A549 (cell line): Measurements from ENCODE around the gene ZNF737. TPM values are rescaled to one million over a fixed set of nuclear protein-coding genes. Genes with fewer than 3 reads are reported as not detected.

Experiments used
- ATAC-seq, 2 experiments: fragments of 200-7000 bp in 1 of 2; fragments of >200 bp in 1 of 2; cut with Nextera tagmentation in 1 of 2; cut with Tn5 transposase in 1 of 2; 3 replicates each; pipeline versions ENCODE4 v1.8.0 to v1.9.1; 2018 to 2020; ENCODE audit warnings: mild to moderate bottlenecking in 1 of 2, moderate library complexity in 1 of 2
- CTCF ChIA-PET: fragments of 300-600 bp; sonication (Branson Sonifier 250); formaldehyde crosslinking; extraction: SDS; loops from one replicate; lab custom pipeline; 2021; ENCODE audit warnings: antibody characterized with exemption, inconsistent platforms; lab: Yijun Ruan, JAX
- POLR2A ChIA-PET: fragments of 350-600 bp; formaldehyde crosslinking; extraction: SDS; loops from one replicate; lab custom pipeline; 2021; ENCODE audit warnings: antibody characterized with exemption, inconsistent platforms; lab: Yijun Ruan, JAX
- DNase-seq, 2 experiments: peaks; one replicate each; pipeline versions ENCODE4 v3.0.0 to v3.0.0-alpha.2; 2011 to 2016; ENCODE audit warnings: low read depth in 1 of 2, low spot score in 1 of 2
- FAIRE-seq: peaks from 2 replicates; lab custom pipeline; 2011; peaks lifted over from hg19 to GRCh38; lab: Jason Lieb, UNC
- H3K27ac ChIP-seq, 2 experiments: fragments of >200 bp; sonication (Bioruptor Twin); formaldehyde crosslinking; 3 replicates each; pipeline ENCODE4 v1.5.1; 2016 to 2017
- H3K4me1 ChIP-seq: fragments of >200 bp; sonication (Bioruptor Twin); formaldehyde crosslinking; 3 replicates; pipeline ENCODE4 v1.6.1; 2016
- H3K4me2 ChIP-seq: fragments of >200 bp; sonication (Bioruptor Twin); formaldehyde crosslinking; 3 replicates; pipeline ENCODE4 v1.6.1; 2016
- H3K4me3 ChIP-seq: fragments of >200 bp; sonication (Bioruptor Twin); formaldehyde crosslinking; 3 replicates; pipeline ENCODE4 v1.5.1; 2016
- H3K9me3 ChIP-seq: fragments of >200 bp; sonication (Bioruptor Twin); formaldehyde crosslinking; 3 replicates; pipeline ENCODE4 v1.6.1; 2016
- CBX8 ChIP-seq: fragments of 200-600 bp; sonication (generic); IDR thresholded peaks from 2 replicates; pipeline ENCODE4 v1.6.1; 2016
- E2F6 ChIP-seq: IDR thresholded peaks from 2 replicates; pipeline ENCODE4 v1.6.1; 2012; ENCODE audit warnings: low read depth, borderline replicate concordance
- EHMT2 ChIP-seq: fragments of 200-600 bp; sonication (generic); IDR thresholded peaks from 2 replicates; pipeline ENCODE4 v1.6.1; 2016; ENCODE audit warnings: antibody characterized with exemption, low read depth, mild to moderate bottlenecking, moderate library complexity
- EP300 ChIP-seq, 2 experiments: fragments of >200 bp; sonication (Bioruptor Twin); formaldehyde crosslinking; IDR thresholded peaks; 2 replicates in 1 of 2; 3 replicates in 1 of 2; pipeline ENCODE4 v1.6.1; 2016 to 2017
- WGBS: methylation state at CpG from one replicate; pipeline ENCODE4 v1.1.6; 2017; ENCODE audit errors: missing lambda C conversion rate; 5-methylcytosine and 5-hydroxymethylcytosine counted together
- polyA plus RNA-seq, 4 experiments: library from polyadenylated mRNA; depleted of rRNA in 3 of 4; stranded (reverse); fragments of >200 nt; fragmentation: RNase III in 1 of 4; extraction: RNeasy Plus Mini Kit Qiagen cat#74134 plus additional on column Dnase treatment in 1 of 4; gene quantifications; 2 replicates in 3 of 4; 3 replicates in 1 of 4; pipeline ENCODE4 v1.2.3, GENCODE V29; 2011 to 2017

The ZNF737 gene
- polyA plus RNA-seq, 2 of the 4 experiments (the other 2 are of a cell fraction): 0.05 to 0.15 TPM

DNA sequence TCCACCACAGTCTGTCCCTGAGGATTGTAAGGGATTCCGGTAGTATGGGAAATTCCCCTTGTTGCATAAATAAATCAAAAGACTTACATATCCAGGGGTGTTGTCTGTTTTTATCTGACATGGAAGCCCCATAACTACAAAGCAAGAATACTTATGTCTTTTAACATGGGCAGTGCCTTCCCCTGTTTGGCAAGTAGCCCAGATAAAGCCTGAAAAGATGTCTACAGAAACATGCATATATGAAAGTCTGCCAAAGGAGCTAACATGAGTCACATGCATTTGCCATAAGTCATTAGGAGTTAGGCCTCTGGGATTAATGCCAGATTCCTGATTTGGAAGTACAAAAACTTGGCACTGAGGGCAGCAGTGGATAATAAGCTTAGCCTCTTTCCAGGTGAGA lies 62.1 kb downstream of the ZNF737 start:
- Histone ChIP-seq H3K4me2 (no peak overlapping the region), H3K4me3 (no peak overlapping the region), H3K4me1 (no peaks in the 10 kb centered on the region), H3K27ac (no peak overlapping the region)
- DNase-seq: no peak
- 32% methylated on average over 1 of the region's 1 CpG for WGBS
- no peak for FAIRE-seq
- TF ChIP-seq EP300 (IDR thresholded peaks at IDR 0.05) (no peak), CBX8 (no peak), EHMT2 (no peak), E2F6 (no peak)
- TF ChIP-seq, all 56 proteins: peak for 0
- ChIA-PET CTCF (no interaction called here), POLR2A (no interaction called here)
- no peak for ATAC-seq
- H3K9me3 ChIP-seq: no peaks in the 10 kb centered on the region

Other genes with a start within 250 kb of the ZNF737 start
- not detected in 2 replicates for gene ZNF626, start 95.8 kb upstream of the ZNF737 start, polyA plus RNA-seq (2011; rRNA removed)
- gene ZNF626, start 95.8 kb upstream of the ZNF737 start, polyA plus RNA-seq (2017; fragmentation: RNase III; extraction: RNeasy Plus Mini Kit Qiagen cat#74134 plus additional on column Dnase treatment): not detected in 3 replicates
- gene ZNF66, start 210.5 kb upstream of the ZNF737 start, polyA plus RNA-seq (2011; rRNA removed): 0.05 TPM in 1 of 2 replicates, not detected in the other
- gene ZNF66, start 210.5 kb upstream of the ZNF737 start, polyA plus RNA-seq (2017; fragmentation: RNase III; extraction: RNeasy Plus Mini Kit Qiagen cat#74134 plus additional on column Dnase treatment): not detected in 3 replicates